Ammon's horn (tissue), 1 donor: ENCODE data around the gene ZFAND6.
"Not testable (repeated sequence)": the region's sequence is repeated elsewhere in the genome, so short reads cannot be mapped to it uniquely, and the experiment has no call there.

Experiments
- DNase-seq: peaks from one replicate; pipeline ENCODE4 v3.0.0-alpha.2; 2016; ENCODE audit warnings: low spot score

The ZFAND6 gene

DNA sequence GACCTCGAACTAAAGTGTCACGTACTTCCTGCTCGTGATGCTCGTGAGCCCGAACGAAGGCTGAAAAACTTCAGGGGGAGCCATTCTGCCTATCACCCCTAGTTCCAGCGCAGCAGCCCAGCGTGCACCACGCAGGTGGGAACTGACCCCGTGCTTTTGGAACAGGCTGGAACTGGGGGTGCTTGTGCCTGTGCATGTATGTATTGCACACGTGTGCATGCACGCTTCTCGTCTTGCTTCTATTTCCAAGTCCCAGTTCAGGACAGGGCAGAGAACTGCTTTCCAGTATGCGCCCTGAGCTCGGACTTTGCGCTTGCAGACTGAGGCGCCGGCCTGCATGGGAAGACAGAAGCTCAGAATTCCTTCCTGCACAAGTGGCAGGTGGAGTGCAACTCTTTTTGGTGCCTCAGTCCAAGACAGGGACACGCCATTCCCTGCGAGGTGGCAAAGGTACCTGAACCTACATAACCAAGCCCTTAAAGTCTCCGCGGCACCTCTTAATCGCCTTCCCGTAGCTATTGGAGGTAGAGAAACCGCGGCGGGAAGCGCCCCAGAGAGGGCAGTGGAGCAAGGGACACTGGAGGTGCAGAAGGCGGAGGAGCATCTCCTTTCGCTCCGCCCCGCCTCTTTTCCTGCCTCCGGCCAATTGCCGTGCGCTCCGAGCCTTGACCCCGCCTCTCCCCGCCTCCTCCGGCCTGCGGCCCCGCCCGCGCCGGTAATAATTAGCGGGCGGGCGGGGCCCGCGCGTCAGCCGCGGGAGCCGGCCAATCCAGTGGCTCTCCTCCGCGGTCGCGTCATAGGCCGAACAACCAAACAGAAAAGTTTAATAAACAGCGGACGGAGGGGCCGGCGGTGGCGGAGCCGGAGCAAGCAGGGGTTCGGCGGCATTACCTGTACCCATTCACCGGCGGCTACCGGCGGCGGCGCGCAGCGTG is at the start of gene ZFAND6:
Gene ZFAND6, plus strand, starts transcription at position 826 of the 935 bp plus-strand sequence. CDS start 60,669 bp downstream, outside the sequence.
- peak; percentile 98 for DNase-seq

DNA sequence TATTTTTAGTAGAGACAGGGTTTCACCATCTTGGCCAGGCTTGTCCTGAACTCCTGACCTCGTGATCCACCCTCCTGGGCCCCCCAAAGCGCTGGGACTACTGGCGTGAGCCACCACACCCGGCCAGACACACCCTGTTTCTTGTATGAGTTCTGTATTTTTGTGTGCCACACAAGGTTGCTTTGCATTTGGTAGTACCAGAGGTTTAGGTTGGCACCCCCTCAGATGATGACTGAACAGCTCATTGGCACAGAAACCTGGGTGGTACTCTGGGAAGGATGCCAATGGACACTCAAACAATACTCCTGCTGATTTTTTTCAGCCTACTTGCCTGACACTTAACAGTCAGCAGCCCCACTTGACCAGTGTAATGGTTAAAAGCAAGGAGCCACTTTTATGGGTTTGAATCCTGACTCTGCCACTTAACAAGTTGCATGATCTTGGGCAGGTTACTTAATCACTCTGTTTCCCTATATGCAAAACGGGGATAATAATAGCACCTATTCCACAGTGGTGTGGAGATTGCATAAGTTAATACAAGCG is 49.3 kb upstream of the ZFAND6 start:
- no peak for DNase-seq

DNA sequence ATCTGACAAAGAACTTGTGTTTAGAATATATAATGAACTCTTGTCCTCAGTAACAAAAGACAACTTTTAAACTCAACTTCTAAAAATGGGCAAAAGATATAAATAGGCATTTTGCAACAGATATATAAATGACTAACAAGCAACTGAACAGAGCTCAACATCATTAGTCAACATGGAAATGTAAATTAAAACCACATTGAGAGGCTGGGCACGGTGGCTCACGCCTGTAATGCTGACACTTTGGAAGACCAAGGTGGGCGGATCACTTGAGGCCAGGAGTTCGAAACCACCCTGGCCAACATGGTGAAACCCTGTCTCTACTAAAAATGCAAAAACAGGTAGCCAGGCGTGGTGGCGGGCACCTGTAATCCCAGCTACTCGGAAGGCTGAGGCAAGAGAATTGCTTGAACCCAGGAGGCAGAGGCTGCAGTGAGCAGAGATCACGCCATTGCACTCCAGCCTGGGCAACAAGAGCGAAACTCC is 48.4 kb upstream of the ZFAND6 start:
- DNase-seq = not testable (repeated sequence)

- no peak for DNase-seq
These were observed 47.9 kb upstream of the ZFAND6 start for GRCh38 chr15:80011596-80011995.

- DNase-seq = no peak
These were observed 47.3 kb upstream of the ZFAND6 start for GRCh38 chr15:80012060-80012726.

DNA sequence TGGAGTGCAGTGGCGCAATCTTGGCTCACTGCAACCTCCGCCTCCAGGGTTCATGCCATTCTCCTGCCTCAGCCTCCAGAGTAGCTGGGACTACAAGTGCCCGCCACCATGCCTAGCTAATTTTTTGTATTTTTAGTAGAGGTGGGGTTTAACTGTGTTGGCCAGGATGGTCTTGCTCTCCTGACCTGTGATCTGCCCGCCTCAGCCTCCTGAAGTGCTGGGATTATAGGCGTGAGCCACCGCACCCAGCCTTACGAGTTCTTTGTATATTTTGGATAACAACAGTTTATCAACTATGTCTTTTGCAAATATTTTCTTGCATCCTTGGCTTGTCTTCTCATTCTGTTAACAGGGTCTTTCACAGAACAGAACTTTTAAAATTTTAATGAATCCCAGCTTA is 45.3 kb upstream of the ZFAND6 start:
- DNase-seq = not testable (repeated sequence)

GRCh38 chr15:80015156-80015555 is 44.3 kb upstream of the ZFAND6 start:
- DNase-seq = no peak

DNA sequence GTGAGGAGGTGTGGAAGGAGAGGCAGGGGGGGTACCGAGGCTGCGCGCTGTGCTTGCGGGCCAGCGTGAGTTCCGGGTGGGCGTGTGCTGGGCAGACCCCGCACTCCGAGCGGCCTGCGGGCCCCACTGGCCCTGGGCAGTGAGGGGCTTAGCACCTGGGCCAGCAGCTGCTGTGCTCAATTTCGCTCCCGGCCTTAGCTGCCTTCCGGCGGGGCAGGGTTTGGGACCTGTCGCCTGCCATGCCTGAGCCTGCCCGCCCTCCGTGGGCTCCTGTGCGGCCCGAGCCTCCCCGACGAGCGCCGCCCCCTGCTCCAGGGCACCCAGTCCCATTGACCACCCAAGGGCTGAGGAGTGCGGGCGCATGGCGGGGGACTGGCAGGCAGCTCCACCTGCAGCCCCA is 43.0 kb upstream of the ZFAND6 start:
- DNase-seq = not testable (repeated sequence)

GRCh38 chr15:80017139-80017538 is 42.3 kb upstream of the ZFAND6 start:
- not testable (repeated sequence) for DNase-seq

DNA sequence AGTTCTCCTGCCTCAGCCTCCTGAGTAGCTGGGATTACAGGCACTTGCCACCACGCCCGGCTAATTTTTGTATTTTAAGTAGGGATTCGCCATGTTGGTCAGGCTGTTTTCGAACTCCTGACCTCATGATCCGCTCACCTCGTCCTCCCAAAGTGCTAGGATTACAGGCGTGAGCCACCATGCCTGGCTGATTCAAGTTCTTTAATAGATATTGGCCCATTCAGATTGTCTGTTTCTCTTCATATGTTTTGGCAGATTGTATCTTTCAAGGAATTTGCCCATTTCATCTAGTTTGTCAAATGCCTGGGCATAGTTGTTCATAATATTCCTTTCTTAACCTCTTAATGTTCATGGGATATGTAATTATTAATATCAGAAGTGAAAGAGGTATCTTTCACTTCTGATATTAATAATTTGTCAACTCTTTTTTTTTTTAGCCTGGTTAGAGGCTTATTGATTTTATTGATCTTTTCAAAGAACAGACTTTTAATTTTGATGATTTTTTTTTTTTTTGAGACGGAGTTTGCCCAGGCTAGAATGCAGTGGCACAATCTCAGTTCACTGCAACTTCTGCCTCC is 40.2 kb upstream of the ZFAND6 start:
- no peak for DNase-seq

DNA sequence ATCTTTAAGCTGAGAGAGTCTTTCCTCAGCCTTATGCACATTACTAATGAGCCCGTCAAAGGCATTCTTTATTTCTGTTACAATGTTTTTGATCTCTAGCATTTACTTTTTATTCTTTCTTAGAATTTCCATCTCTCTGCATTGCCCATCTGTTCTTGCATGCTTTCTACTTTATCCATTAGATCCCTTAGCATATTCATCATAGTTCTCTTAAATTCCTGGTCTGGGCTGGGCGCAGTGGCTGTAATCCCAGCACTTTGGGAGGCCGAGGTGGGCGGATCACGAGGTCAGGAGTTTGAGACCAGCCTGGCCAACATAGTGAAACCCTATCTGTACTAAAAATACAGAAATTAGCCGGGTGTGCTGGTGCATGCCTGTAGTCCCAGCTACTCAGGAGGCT is 39.3 kb upstream of the ZFAND6 start:
- DNase-seq = not testable (repeated sequence)

DNA sequence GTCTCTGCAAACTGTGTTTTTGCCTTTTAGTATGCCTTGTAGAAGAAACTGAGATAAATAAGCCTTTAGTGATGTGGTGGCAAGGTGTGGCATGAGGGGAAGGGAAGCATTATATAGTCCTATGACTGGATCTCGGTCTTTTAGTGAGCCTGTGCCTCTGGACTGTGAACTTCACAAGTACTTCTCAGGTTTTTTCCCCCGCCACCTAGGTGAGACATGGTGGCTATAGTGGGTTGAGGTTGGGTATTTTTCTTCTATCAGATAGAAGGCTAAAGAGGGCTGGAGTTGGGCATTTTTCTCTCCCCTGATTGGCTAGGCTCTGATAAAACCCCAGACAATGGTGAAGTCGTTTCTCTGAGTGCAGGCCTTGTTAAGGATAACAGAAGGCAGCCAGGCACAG is 38.7 kb upstream of the ZFAND6 start:
- DNase-seq = no peak

GRCh38 chr15:80026310-80026709 is 33.2 kb upstream of the ZFAND6 start:
- DNase-seq = no peak

DNA sequence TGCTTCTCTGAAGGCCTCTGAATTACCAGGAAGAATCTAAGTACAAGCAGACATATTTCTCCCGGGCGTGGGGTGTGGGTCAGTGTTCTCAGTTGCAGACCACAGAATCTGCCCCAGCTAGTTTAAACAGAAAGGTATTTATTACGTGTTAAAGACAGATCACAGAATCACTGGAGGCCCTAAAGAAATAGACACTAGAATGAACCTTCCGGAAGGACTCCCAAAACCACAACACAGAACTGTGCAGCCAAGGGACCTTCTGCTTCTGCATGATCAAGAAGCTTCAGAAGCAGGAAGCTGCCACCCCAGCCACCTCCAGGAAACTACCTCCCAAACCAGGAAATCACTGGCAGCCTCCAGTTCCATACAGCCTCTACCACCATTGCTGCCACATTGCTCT is 32.7 kb upstream of the ZFAND6 start:
- no peak for DNase-seq

DNA sequence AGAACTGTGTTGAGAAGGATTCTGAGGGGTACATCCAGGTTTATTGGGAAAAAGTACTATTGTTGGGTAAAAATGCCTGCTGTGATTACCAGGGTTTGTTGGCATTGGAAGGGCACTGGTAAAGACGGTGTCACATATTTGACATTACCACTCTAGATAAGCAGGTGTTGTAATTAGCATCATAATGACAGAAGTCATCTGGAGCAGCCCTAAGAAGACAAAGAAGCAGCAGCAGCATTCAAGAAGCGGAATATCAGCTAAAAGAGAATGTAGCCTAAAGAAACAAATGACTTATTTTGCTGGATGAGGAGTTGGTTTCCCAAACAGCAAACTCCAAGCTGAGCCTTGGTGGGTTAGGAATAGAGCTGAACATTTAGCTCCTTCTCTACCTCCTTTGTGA is 30.5 kb upstream of the ZFAND6 start:
- DNase-seq = no peak

DNA sequence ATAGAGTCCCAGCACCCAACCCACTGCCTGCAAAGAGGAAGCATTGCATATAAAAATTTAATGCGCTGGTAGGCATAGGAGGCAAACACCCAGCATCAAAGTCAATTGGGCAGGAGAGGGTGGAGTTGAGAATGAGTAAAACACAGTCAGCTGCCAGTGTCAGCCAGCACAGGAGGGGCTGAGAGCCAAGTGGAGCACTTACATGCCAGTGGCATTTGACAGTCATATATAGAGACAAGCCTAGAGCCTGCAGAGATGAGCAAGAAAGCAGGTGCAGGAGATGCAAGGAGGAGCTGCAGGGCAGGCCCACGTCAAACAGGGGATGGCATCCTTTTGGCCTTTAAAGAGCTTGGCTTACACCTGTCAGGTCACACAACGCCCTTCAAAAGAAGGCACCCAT is 27.6 kb upstream of the ZFAND6 start:
- DNase-seq = no peak

DNA sequence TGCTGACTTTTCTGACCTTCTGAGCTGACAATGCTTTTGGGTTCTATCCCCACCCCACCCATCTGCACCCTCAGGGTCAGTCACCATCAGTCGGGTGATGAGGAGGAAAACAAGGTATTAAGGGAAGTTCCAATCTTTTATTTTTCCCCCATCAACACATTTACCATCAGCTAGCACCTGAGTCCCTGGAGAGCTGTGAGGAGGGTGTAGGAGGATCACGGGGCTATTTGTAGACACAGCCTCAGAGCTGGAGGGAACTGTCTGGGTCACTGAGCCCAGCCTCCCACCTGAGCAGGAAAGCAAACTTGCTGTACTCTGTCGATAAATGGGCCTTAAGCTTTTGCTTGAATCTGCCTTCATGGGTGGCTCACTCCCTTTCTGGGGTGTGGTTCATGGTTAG is 24.8 kb upstream of the ZFAND6 start:
- no peak for DNase-seq

DNA sequence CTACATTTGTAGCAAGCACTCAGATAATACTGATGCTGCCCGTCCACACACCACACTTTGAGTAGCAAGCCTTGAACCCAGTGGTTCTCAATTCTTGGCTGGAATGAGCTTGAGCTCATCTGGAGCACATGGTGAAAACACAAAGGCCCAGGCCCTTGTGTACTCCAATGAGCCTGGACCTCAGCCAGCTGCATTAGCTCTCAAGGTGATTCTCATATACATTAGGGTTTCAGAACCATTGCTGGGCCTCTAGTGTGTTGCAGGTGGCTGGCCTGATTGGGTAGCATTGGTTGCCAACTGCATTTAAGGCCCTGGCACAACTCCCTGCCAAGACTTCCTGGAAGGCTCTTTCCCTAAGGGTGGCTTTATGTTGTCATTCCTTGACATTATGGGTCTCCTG is 23.4 kb upstream of the ZFAND6 start:
- DNase-seq = no peak

DNA sequence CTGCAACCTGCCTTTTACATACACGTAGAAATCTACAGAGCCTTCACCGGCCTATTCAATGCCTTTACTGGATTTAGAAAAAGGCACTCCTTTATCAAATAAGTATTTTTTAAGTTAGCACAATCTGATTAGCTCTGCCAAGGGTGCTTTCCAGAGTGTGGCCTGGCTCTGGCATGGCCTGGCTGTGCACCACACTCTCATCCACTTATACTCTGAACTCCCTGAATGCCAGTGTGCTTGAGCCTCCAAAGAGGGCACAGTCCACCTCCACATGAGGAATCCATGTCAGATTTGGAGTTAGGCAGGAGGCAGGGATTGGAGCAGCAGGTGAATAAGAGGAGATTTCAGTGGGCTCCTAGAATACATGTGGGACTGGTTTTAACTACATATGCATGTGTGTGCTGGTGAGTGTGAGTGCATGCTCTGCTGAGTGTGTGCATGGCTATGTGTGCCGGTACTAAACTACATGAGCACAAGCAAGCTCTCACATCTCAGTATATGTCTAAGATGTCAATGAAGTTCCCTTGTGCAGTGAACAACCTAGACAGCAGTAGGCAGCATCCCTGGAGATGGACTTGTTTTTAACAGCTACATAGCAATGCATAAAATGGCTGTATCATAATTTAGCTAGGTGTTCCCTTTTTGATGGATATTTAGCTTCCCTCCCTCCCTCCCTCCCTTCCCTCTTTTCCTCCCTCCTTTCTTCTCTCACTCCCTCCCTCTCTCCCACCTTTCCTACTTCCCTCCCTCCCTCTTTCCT is 17.8 kb upstream of the ZFAND6 start:
- DNase-seq = no peak

GRCh38 chr15:80042568-80042967 is 16.9 kb upstream of the ZFAND6 start:
- no peak for DNase-seq

- not testable (repeated sequence) for DNase-seq
These were observed 14.3 kb upstream of the ZFAND6 start for GRCh38 chr15:80045219-80045618.

GRCh38 chr15:80049046-80049445 is 10.4 kb upstream of the ZFAND6 start:
- no peak for DNase-seq
